Keratinocyte (primary cell): ENCODE results near the gene HECA. TPM values are rescaled to one million over a fixed set of nuclear protein-coding genes. Genes with fewer than 3 reads are reported as not detected.

Experiments
- DNase-seq: peaks from one replicate; pipeline ENCODE4 v3.0.0-alpha.2; 2011; ENCODE audit warnings: low read depth, missing footprints, low spot score
- FAIRE-seq: peaks from 2 replicates; lab custom pipeline; 2011; peaks lifted over from hg19 to GRCh38; lab: Jason Lieb, UNC
- H2AFZ ChIP-seq: 2 replicates; pipeline ENCODE4 v1.6.0; 2012; ENCODE audit warnings: low read length, control low read depth, inconsistent platforms; ENCODE audit not compliant: control insufficient read depth
- H3K27ac ChIP-seq: 2 replicates; pipeline ENCODE4 v1.5.1; 2011; ENCODE audit warnings: low read length; ENCODE audit not compliant: control insufficient read depth, insufficient read depth
- H3K27me3 ChIP-seq: 3 replicates; pipeline ENCODE4 v1.6.0; 2011; ENCODE audit warnings: low read length; ENCODE audit not compliant: control insufficient read depth, insufficient read depth; ENCODE audit errors: extremely low read depth
- H3K36me3 ChIP-seq, 2 experiments: 2 replicates in 1 of 2; 3 replicates in 1 of 2; pipeline ENCODE4 v1.5.1; 2011; ENCODE audit warnings: low read length in 2 of 2, mild to moderate bottlenecking in 1 of 2; ENCODE audit not compliant: control insufficient read depth in 2 of 2, insufficient read depth in 2 of 2; ENCODE audit errors: extremely low read depth in 1 of 2
- H3K4me1 ChIP-seq: 3 replicates; pipeline ENCODE4 v1.5.1; 2011; ENCODE audit warnings: low read length; ENCODE audit not compliant: control insufficient read depth, insufficient read depth; ENCODE audit errors: extremely low read depth
- H3K4me2 ChIP-seq: 3 replicates; pipeline ENCODE4 v1.6.0; 2011; ENCODE audit warnings: low read depth, low read length; ENCODE audit not compliant: control insufficient read depth, insufficient read depth; ENCODE audit errors: extremely low read depth
- H3K4me3 ChIP-seq, 3 experiments: fragments of 200-600 bp in 1 of 3; sonication (generic) in 1 of 3; 2 replicates in 2 of 3; 3 replicates in 1 of 3; pipeline ENCODE4 v1.5.1; 2011 to 2016; ENCODE audit warnings: low read length in 3 of 3, mild to moderate bottlenecking in 3 of 3, control low read depth in 2 of 3, inconsistent platforms in 1 of 3, low read depth in 1 of 3, mixed read lengths in 1 of 3, mixed run types in 1 of 3, moderate library complexity in 1 of 3; ENCODE audit not compliant: control insufficient read depth in 2 of 3, insufficient read depth in 2 of 3; ENCODE audit errors: extremely low read depth in 1 of 3
- H3K79me2 ChIP-seq: 2 replicates; pipeline ENCODE4 v1.6.0; 2012; ENCODE audit warnings: low read length; ENCODE audit not compliant: control insufficient read depth, insufficient read depth
- H3K9ac ChIP-seq: 3 replicates; pipeline ENCODE4 v1.6.0; 2011; ENCODE audit warnings: low read length; ENCODE audit not compliant: control insufficient read depth, insufficient read depth; ENCODE audit errors: extremely low read depth
- H3K9me1 ChIP-seq: 3 replicates; pipeline ENCODE4 v1.6.0; 2011; ENCODE audit warnings: low read length; ENCODE audit not compliant: control insufficient read depth, insufficient read depth; ENCODE audit errors: extremely low read depth
- H3K9me3 ChIP-seq: 2 replicates; pipeline ENCODE4 v1.5.1; 2012; ENCODE audit warnings: low read depth, low read length; ENCODE audit not compliant: control insufficient read depth
- H4K20me1 ChIP-seq: 3 replicates; pipeline ENCODE4 v1.6.0; 2011; ENCODE audit warnings: low read length; ENCODE audit not compliant: control insufficient read depth, insufficient read depth; ENCODE audit errors: extremely low read depth
- EZH2 ChIP-seq: IDR thresholded peaks from one replicate; pipeline ENCODE4 v1.6.1; 2012; ENCODE audit warnings: inconsistent platforms, mild to moderate bottlenecking, low read length, moderate library complexity
- dilution Hi-C: fragments of 300-500 bp; cut with MboI; formaldehyde crosslinking; loops from one replicate; pipeline ENCODE4 v1.7.0; 2020; ENCODE audit warnings: low sequenced_read_pairs; ENCODE audit not compliant: extremely low pct_ligation_motif_present
- polyA plus RNA-seq, 5 experiments: library from polyadenylated mRNA; depleted of rRNA in 3 of 5; stranded (reverse) in 3 of 5; stranded (forward) in 1 of 5; unstranded in 1 of 5; fragments of >200 nt; gene quantifications; 1 replicate in 1 of 5; 2 replicates in 3 of 5; 3 replicates in 1 of 5; pipeline versions ENCODE4 v1.2.1 to v1.2.3, GENCODE V29; 2011 to 2012; ENCODE audit warnings: missing spikeins in 2 of 5, low read depth in 1 of 5, low replicate concordance in 1 of 5
- TF ChIP-seq, protein P1 (sequence below), 3 experiments: IDR thresholded peaks in 1 of 3; conservative IDR thresholded peaks in 1 of 3; optimal IDR thresholded peaks in 1 of 3; 2 replicates in 2 of 3; 3 replicates in 1 of 3; pipeline versions ENCODE3 to v1.5.1; 2011; ENCODE audit warnings: low read length in 3 of 3, mild to moderate bottlenecking in 3 of 3, moderate library complexity in 2 of 3, control low read depth in 1 of 3, inconsistent platforms in 1 of 3; ENCODE audit not compliant: insufficient read depth in 2 of 3; ENCODE audit errors: extremely low read depth in 1 of 3

Gene HECA
- polyA plus RNA-seq, 1 donor (not counting 4 experiments of a cell fraction or from before 2014, with no cell fraction given) = 12.3 TPM

GRCh38 chr6:139112146-139112545 is 22.7 kb upstream of the HECA start:
- peak overlapping the region; percentile 33 for H2AFZ ChIP-seq
- H3K27ac ChIP-seq = peak overlapping the region; percentile 65
- H3K9ac ChIP-seq = peak overlapping the region; percentile 49

GRCh38 chr6:139112561-139112960 is 22.3 kb upstream of the HECA start:
- H3K9me3 ChIP-seq = no peaks in the 10 kb centered on the region
- TF ChIP-seq, protein P1, sequence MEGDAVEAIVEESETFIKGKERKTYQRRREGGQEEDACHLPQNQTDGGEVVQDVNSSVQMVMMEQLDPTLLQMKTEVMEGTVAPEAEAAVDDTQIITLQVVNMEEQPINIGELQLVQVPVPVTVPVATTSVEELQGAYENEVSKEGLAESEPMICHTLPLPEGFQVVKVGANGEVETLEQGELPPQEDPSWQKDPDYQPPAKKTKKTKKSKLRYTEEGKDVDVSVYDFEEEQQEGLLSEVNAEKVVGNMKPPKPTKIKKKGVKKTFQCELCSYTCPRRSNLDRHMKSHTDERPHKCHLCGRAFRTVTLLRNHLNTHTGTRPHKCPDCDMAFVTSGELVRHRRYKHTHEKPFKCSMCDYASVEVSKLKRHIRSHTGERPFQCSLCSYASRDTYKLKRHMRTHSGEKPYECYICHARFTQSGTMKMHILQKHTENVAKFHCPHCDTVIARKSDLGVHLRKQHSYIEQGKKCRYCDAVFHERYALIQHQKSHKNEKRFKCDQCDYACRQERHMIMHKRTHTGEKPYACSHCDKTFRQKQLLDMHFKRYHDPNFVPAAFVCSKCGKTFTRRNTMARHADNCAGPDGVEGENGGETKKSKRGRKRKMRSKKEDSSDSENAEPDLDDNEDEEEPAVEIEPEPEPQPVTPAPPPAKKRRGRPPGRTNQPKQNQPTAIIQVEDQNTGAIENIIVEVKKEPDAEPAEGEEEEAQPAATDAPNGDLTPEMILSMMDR (optimal IDR thresholded peaks at IDR 0.05 in 1 of 3, IDR thresholded peaks at IDR 0.05 in 1 of 3, conservative IDR thresholded peaks at IDR 0.05 in 1 of 3; ENCODE audit: extremely low read depth in 1 of 3, insufficient read depth in 2 of 3, low read length in 3 of 3) = no peak
- TF ChIP-seq EZH2 = no peak
- peak overlapping the region; percentile 23 for H2AFZ ChIP-seq
- H3K27ac ChIP-seq = peak overlapping the region; percentile 65
- no peaks in the 10 kb centered on the region for H3K79me2 ChIP-seq
- no peaks in the 10 kb centered on the region for H4K20me1 ChIP-seq
- H3K4me1 ChIP-seq = peaks cover 21% of the 10 kb centered on the region
- H3K4me2 ChIP-seq = peak overlapping the region; percentile 73
- H3K9ac ChIP-seq = peak overlapping the region; percentile 49
- dilution Hi-C loops = no loop called here
- peak overlapping the region in 1 of 3 experiments; percentile 18 for H3K4me3 ChIP-seq
- no peaks in the 10 kb centered on the region for H3K9me1 ChIP-seq
- no peaks in the 10 kb centered on the region for H3K36me3 ChIP-seq
- no peak for FAIRE-seq
- DNase-seq = no peak
- H3K27me3 ChIP-seq = no peaks in the 10 kb centered on the region

More at GRCh38 chr6:139112146-139112545, 22.7 kb upstream of the HECA start:
- TF ChIP-seq EZH2 = no peak
- TF ChIP-seq, protein P1 (optimal IDR thresholded peaks at IDR 0.05 in 1 of 3, IDR thresholded peaks at IDR 0.05 in 1 of 3, conservative IDR thresholded peaks at IDR 0.05 in 1 of 3; ENCODE audit: extremely low read depth in 1 of 3, insufficient read depth in 2 of 3, low read length in 3 of 3) = no peak
- peak overlapping the region; percentile 73 for H3K4me2 ChIP-seq
- H3K4me3 ChIP-seq = peak overlapping the region in 1 of 3 experiments; percentile 18
- H3K27me3 ChIP-seq = no peaks in the 10 kb centered on the region
- no peaks in the 10 kb centered on the region for H3K36me3 ChIP-seq
- DNase-seq (peak; percentile 57), FAIRE-seq (peak; percentile 96)
- H3K9me3 ChIP-seq = no peaks in the 10 kb centered on the region
- H3K79me2 ChIP-seq = no peaks in the 10 kb centered on the region
- H3K4me1 ChIP-seq = peaks cover 21% of the 10 kb centered on the region
- dilution Hi-C loops = no loop called here
- H3K9me1 ChIP-seq = no peaks in the 10 kb centered on the region
- no peaks in the 10 kb centered on the region for H4K20me1 ChIP-seq
